ENCODE data around the gene LECT2. TPM values are rescaled to one million over a fixed set of nuclear protein-coding genes. Genes with fewer than 3 reads are reported as not detected.

Gene LECT2
- total and polyA plus RNA-seq, 12 donors: not detected

GRCh38 chr5:135971701-135972100 lies 16.9 kb upstream of the LECT2 start:
- Histone ChIP-seq H3K9me3 (replicated peaks in 1 of 3) (peaks cover 0 to 5% (median 0%) of the 10 kb centered on the region in 3 donors), H3K36me3 (replicated peaks in 1 of 2) (no peaks in the 10 kb centered on the region), H3K27ac (no peak overlapping the region), H3K4me3 (no peak overlapping the region), H3K4me1 (replicated peaks in 1 of 2) (no peaks in the 10 kb centered on the region), H3K27me3 (no peaks in the 10 kb centered on the region)
- no peak for DNase-seq
- 0 to 62% (median 11%) methylated on average over 1 of the region's 1 CpG for WGBS, 4 donors
- intact Hi-C loops (cut with DNase I): no loop called here
- no peak for TF ChIP-seq POLR2A (IDR thresholded peaks at IDR 0.05)
- TF ChIP-seq CTCF (IDR thresholded peaks at IDR 0.05): no peak

GRCh38 chr5:135966790-135967189 lies 12.0 kb upstream of the LECT2 start:
- H3K4me1 ChIP-seq (replicated peaks in 1 of 2): no peaks in the 10 kb centered on the region
- no peak for DNase-seq
- H3K27me3 ChIP-seq: no peaks in the 10 kb centered on the region
- WGBS, 4 donors: 78 to 86% (median 82%) methylated on average over 3 of the region's 3 CpGs
- TF ChIP-seq POLR2A (IDR thresholded peaks at IDR 0.05): no peak
- no peak for TF ChIP-seq CTCF (IDR thresholded peaks at IDR 0.05)
- no peak overlapping the region for H3K4me3 ChIP-seq
- H3K27ac ChIP-seq: no peak overlapping the region
- H3K36me3 ChIP-seq (replicated peaks in 1 of 2): no peaks in the 10 kb centered on the region
- intact Hi-C loops (cut with DNase I): no loop called here
- peaks cover 0 to 5% (median 0%) of the 10 kb centered on the region in 3 donors for H3K9me3 ChIP-seq (replicated peaks in 1 of 3)

- intact Hi-C loops (cut with DNase I): no loop called here
- DNase-seq: no peak
- WGBS, 4 donors: 54 to 65% (median 60%) methylated on average over 4 of the region's 4 CpGs
- H3K4me1 ChIP-seq (replicated peaks in 1 of 2): no peaks in the 10 kb centered on the region
- no peak overlapping the region for H3K4me3 ChIP-seq
- TF ChIP-seq CTCF (IDR thresholded peaks at IDR 0.05) (no peak), POLR2A (IDR thresholded peaks at IDR 0.05) (no peak)
- H3K9me3 ChIP-seq (replicated peaks in 1 of 3): peaks cover 0 to 5% (median 0%) of the 10 kb centered on the region in 3 donors
- H3K27ac ChIP-seq: no peak overlapping the region
- H3K36me3 ChIP-seq (replicated peaks in 1 of 2): no peaks in the 10 kb centered on the region
- H3K27me3 ChIP-seq: no peaks in the 10 kb centered on the region
Measured at GRCh38 chr5:135966165-135966564, 11.4 kb upstream of the LECT2 start.

GRCh38 chr5:135965504-135965903 lies 10.7 kb upstream of the LECT2 start:
- H3K27ac ChIP-seq: no peak overlapping the region
- TF ChIP-seq POLR2A (IDR thresholded peaks at IDR 0.05): no peak
- H3K36me3 ChIP-seq (replicated peaks in 1 of 2): no peaks in the 10 kb centered on the region
- H3K4me3 ChIP-seq: no peak overlapping the region
- H3K4me1 ChIP-seq (replicated peaks in 1 of 2): no peaks in the 10 kb centered on the region
- no peaks in the 10 kb centered on the region for H3K27me3 ChIP-seq
- 87 to 97% (median 94%) methylated on average over 3 of the region's 3 CpGs for WGBS, 4 donors
- H3K9me3 ChIP-seq (replicated peaks in 1 of 3): peaks cover 0 to 5% (median 0%) of the 10 kb centered on the region in 3 donors
- intact Hi-C loops (cut with DNase I): no loop called here
- DNase-seq: no peak

- no peak for DNase-seq
- 71 to 89% (median 79%) methylated on average over 1 of the region's 1 CpG for WGBS, 4 donors
- H3K4me3 ChIP-seq: no peak overlapping the region
- TF ChIP-seq POLR2A (IDR thresholded peaks at IDR 0.05): no peak
- no peak for TF ChIP-seq CTCF (IDR thresholded peaks at IDR 0.05)
- no peaks in the 10 kb centered on the region for H3K36me3 ChIP-seq (replicated peaks in 1 of 2)
- intact Hi-C loops (cut with DNase I): no loop called here
- no peaks in the 10 kb centered on the region for H3K27me3 ChIP-seq
- no peak overlapping the region for H3K27ac ChIP-seq
- peaks cover 0 to 4% (median 0%) of the 10 kb centered on the region in 3 donors for H3K9me3 ChIP-seq (replicated peaks in 1 of 3)
- no peaks in the 10 kb centered on the region for H3K4me1 ChIP-seq (replicated peaks in 1 of 2)
Measured at GRCh38 chr5:135964670-135965320, 10.0 kb upstream of the LECT2 start.
